ENCODE data around the gene NT5DC4. TPM values are rescaled to one million over a fixed set of nuclear protein-coding genes. Genes with fewer than 3 reads are reported as not detected.

The NT5DC4 gene
- total and polyA plus RNA-seq, 2 of the 8 experiments (the other 6 are each of a cell fraction or from before 2014, with no cell fraction given): not detected

GRCh38 chr2:112728029-112728362 lies 7.2 kb downstream of the NT5DC4 start:
- H2BK20ac ChIP-seq (ENCODE audit: low read length): no peak overlapping the region
- no peaks in the 10 kb centered on the region for H3K23me2 ChIP-seq (ENCODE audit: low read depth, low read length)
- no peak overlapping the region for H3K4me3 ChIP-seq (ENCODE audit: extremely low read depth in 1 of 4, insufficient read depth in 2 of 4, low read depth in 3 of 4, low read length in 4 of 4)
- no peak overlapping the region for H2BK5ac ChIP-seq (ENCODE audit: low read depth, low read length)
- no peak overlapping the region for H4K91ac ChIP-seq (replicated peaks; ENCODE audit: insufficient read length, low read length)
- H3K4me1 ChIP-seq (replicated peaks in 1 of 4; ENCODE audit: control insufficient read depth in 3 of 4, insufficient read depth in 4 of 4, low read length in 3 of 4): no peaks in the 10 kb centered on the region; a peak in 2 of 7 replicates
- no peak overlapping the region for H4K8ac ChIP-seq (ENCODE audit: extremely low read depth, insufficient read depth, low read length)
- no peak overlapping the region for H3K9ac ChIP-seq (replicated peaks in 1 of 4; ENCODE audit: extremely low read depth in 1 of 4, low read depth in 3 of 4, low read length in 3 of 4)
- no peaks in the 10 kb centered on the region for H3K79me1 ChIP-seq (ENCODE audit: low read depth, low read length)
- H4K5ac ChIP-seq (ENCODE audit: insufficient read length, low read depth, low read length): no peak overlapping the region
- DNase-seq (ENCODE audit: low read depth in 1 of 2, low spot score in 2 of 2): no peak
- no peak overlapping the region for H3K56ac ChIP-seq (replicated peaks; ENCODE audit: insufficient read length, low read depth, low read length)
- POLR2A ChIA-PET (ENCODE audit: partially characterized antibody): interaction anchor here (1.0 to 1.2 kb wide), 2 partner anchors 10 to 62 kb away, joined by 3 to 4 read pairs; no protein-coding TSS in a partner anchor
- TF ChIP-seq SIX5 (IDR thresholded peaks at IDR 0.05; ENCODE audit: low read depth, low read length) (no peak), KDM5A (IDR thresholded peaks at IDR 0.05; ENCODE audit: low read length) (no peak), POLR2A (IDR thresholded peaks at IDR 0.05; ENCODE audit: control extremely low read depth in 1 of 2, low read depth in 2 of 2, low read length in 2 of 2) (no peak), EP300 (IDR thresholded peaks at IDR 0.05; ENCODE audit: borderline replicate concordance in 1 of 2, low read depth in 2 of 2, low read length in 2 of 2) (no peak), CEBPB (IDR thresholded peaks at IDR 0.05; ENCODE audit: low read depth, low read length) (no peak), SIN3A (conservative IDR thresholded peaks at IDR 0.05 in 1 of 2, IDR thresholded peaks at IDR 0.05 in 1 of 2; ENCODE audit: low read depth in 1 of 2, low read length in 2 of 2) (no peak), E2F6 (IDR thresholded peaks at IDR 0.05) (no peak), BCL11A (IDR thresholded peaks at IDR 0.05; ENCODE audit: low read depth in 2 of 2, low read length in 2 of 2) (no peak), MAX (IDR thresholded peaks at IDR 0.05) (no peak)
- H4K20me1 ChIP-seq (replicated peaks in 1 of 2; ENCODE audit: control insufficient read depth in 1 of 2, insufficient read depth in 2 of 2, low read length in 2 of 2): no peaks in the 10 kb centered on the region
- no peak overlapping the region for H3K4me2 ChIP-seq (ENCODE audit: insufficient read depth in 1 of 2, low read depth in 2 of 2, low read length in 2 of 2)
- H3K27me3 ChIP-seq (replicated peaks in 1 of 4; ENCODE audit: control insufficient read depth in 3 of 4, extremely low read depth in 1 of 4, insufficient read depth in 3 of 4, low read length in 3 of 4): no peaks in the 10 kb centered on the region
- H3K79me2 ChIP-seq (ENCODE audit: control insufficient read depth in 1 of 2, insufficient read depth in 2 of 2, low read length in 2 of 2): no peaks in the 10 kb centered on the region
- CTCF ChIA-PET (ENCODE audit: partially characterized antibody): interaction anchor here (0.9 to 10.5 kb wide), 22 partner anchors 10 to 232 kb away, joined by 3 to 185 read pairs (median 18); partner anchors contain the start of gene SLC20A1
- H3K18ac ChIP-seq (ENCODE audit: extremely low read depth, low read length): no peak overlapping the region
- no peak overlapping the region for H3K23ac ChIP-seq (ENCODE audit: insufficient read length)
- H3K36me3 ChIP-seq (ENCODE audit: control insufficient read depth in 2 of 4, insufficient read depth in 4 of 4, low read length in 3 of 4): no peaks in the 10 kb centered on the region
- no peak overlapping the region for H3K4ac ChIP-seq (replicated peaks; ENCODE audit: insufficient read length, low read depth, low read length)
- no peak overlapping the region for H2AFZ ChIP-seq (ENCODE audit: low read length)
- H2BK120ac ChIP-seq (replicated peaks; ENCODE audit: low read depth, low read length): no peak overlapping the region
- no peak overlapping the region for H2BK12ac ChIP-seq (ENCODE audit: low read depth, low read length)
- H2AK5ac ChIP-seq (ENCODE audit: low read depth, low read length): no peak overlapping the region
- no peak overlapping the region for H3K14ac ChIP-seq (ENCODE audit: insufficient read length)
- no peaks in the 10 kb centered on the region for H3K9me3 ChIP-seq (ENCODE audit: insufficient read depth in 2 of 2, low read depth in 1 of 2, low read length in 1 of 2)
- no peak for FAIRE-seq
- H2BK15ac ChIP-seq (ENCODE audit: low read length): no peak overlapping the region
- H3K27ac ChIP-seq (ENCODE audit: low read depth, low read length): no peak overlapping the region
- 91% methylated on average over 4 of the region's 4 CpGs; no CpG with 5 or more reads in 1 of the 2 experiments for WGBS, 2 experiments (ENCODE audit: extremely low coverage in 1 of 2, insufficient coverage in 1 of 2, insufficient read length in 1 of 2, insufficient replicate concordance in 2 of 2, low coverage in 1 of 2, low lambda C conversion rate in 2 of 2, missing lambda C conversion rate in 1 of 2)

Data from H1 (cell line).